Measurements from ENCODE around the gene TMC4. TPM values are rescaled to one million over a fixed set of nuclear protein-coding genes. Genes with fewer than 3 reads are reported as not detected.
"Not testable (repeated sequence)": the region's sequence is repeated elsewhere in the genome, so short reads cannot be mapped to it uniquely, and the experiment has no call there.

Gene TMC4, protein sequence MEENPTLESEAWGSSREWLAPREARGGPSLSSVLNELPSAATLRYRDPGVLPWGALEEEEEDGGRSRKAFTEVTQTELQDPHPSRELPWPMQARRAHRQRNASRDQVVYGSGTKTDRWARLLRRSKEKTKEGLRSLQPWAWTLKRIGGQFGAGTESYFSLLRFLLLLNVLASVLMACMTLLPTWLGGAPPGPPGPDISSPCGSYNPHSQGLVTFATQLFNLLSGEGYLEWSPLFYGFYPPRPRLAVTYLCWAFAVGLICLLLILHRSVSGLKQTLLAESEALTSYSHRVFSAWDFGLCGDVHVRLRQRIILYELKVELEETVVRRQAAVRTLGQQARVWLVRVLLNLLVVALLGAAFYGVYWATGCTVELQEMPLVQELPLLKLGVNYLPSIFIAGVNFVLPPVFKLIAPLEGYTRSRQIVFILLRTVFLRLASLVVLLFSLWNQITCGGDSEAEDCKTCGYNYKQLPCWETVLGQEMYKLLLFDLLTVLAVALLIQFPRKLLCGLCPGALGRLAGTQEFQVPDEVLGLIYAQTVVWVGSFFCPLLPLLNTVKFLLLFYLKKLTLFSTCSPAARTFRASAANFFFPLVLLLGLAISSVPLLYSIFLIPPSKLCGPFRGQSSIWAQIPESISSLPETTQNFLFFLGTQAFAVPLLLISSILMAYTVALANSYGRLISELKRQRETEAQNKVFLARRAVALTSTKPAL
- total RNA-seq (ENCODE audit: low replicate concordance), result 0.27 and 0.82 TPM in 2 replicates

DNA sequence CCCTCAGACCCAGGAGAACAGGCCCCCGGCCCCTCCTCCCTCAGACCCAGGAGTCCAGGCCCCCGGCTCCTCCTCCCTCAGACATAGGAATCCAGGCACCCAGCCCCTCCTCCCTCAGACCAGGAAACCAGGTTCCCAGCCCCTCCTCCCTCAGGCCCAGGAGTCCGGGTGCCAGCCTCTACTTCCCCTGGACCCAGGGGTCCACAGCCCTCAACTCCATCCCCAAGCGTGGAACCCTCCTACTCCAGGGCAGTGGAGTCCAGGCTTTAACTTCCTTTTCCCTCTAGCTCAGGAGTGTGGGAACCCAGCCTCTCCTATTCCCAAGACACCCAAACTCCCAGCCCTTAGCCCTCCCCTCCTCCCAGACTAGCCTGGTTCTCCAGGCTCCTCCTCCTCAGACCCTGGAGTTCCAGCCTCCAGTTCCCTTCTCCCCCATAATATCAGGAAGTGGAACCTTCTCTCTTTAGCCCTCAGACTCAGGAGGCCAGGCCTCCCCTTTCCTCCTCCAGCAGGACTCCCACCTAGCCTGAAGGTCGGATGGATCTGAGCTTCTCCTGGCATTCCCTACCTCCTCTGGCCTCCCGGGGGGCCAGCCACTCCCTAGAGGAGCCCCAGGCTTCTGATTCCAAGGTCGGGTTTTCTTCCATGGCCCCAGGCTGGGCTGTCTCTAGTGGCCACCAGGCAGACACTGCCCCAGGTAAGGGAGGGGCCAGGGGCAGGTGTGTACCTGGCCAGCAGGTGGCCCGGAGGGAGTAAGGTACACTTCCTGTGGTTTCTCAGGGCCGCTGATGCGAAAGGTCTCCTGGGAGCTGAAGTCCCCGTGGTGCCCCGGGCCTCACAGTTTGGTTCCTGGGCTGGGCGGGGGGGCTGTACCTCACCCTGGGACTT, at the start of gene TMC4:
Gene TMC4 (minus strand): TSS at position 690 of the 888 bp plus-strand sequence. CDS start 43 bp downstream, at position 647.
- DNase-seq (ENCODE audit: low read depth), result peak; percentile 42
- TF ChIP-seq, protein P1, sequence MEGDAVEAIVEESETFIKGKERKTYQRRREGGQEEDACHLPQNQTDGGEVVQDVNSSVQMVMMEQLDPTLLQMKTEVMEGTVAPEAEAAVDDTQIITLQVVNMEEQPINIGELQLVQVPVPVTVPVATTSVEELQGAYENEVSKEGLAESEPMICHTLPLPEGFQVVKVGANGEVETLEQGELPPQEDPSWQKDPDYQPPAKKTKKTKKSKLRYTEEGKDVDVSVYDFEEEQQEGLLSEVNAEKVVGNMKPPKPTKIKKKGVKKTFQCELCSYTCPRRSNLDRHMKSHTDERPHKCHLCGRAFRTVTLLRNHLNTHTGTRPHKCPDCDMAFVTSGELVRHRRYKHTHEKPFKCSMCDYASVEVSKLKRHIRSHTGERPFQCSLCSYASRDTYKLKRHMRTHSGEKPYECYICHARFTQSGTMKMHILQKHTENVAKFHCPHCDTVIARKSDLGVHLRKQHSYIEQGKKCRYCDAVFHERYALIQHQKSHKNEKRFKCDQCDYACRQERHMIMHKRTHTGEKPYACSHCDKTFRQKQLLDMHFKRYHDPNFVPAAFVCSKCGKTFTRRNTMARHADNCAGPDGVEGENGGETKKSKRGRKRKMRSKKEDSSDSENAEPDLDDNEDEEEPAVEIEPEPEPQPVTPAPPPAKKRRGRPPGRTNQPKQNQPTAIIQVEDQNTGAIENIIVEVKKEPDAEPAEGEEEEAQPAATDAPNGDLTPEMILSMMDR (IDR thresholded peaks at IDR 0.05; ENCODE audit: insufficient read depth, low read length), result no peak

DNA sequence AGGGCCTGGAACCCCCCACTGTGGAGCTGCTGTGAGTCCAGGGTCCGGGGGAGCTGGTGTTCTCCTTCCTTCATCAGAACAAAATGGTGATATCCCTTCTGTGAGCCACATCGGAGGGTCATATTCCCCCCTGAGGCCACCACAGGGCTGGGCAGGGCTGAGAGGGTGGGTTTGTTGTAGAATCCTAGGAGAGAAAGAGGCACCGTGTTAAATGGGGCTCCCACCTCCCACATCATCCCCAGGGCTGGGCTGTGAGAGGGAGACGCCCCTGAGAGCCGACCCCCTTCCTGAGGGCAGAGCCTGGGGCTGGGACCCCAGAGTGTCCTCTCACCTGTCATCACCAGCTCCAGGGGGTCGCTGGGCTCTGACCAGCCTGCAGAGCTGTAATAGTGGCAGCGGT, 49.0 kb upstream of the TMC4 start:
- H3K4me3 ChIP-seq (ENCODE audit: low read depth, low read length); DNase-seq (ENCODE audit: low read depth): not testable (repeated sequence)

More for the DNA sequence above, at the start of gene TMC4:
- no peak within 1 kb of the TSS for H3K4me3 ChIP-seq (ENCODE audit: low read depth, low read length)

DNA sequence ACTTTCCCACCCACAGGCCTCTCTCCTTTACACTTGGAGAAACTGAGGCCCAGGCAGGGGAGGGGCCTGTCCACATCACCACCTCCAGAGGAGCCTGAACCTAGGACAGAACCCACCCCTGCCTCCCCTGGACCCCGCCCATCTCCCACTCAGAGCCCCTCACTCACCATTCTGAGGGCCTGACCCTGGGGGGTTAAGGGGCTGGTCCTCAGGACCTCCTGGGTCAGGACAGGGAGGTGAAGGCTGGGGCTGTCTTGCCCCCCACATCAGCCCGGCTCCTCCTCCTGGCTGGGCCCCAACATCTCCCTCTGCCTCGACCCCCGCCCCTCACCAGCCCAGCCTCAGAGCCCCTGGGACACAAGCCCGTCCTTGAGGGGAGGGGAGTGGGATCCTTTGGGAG, 46.7 kb upstream of the TMC4 start:
- DNase-seq (ENCODE audit: low read depth); H3K4me3 ChIP-seq (ENCODE audit: low read depth, low read length): not testable (repeated sequence)

DNA sequence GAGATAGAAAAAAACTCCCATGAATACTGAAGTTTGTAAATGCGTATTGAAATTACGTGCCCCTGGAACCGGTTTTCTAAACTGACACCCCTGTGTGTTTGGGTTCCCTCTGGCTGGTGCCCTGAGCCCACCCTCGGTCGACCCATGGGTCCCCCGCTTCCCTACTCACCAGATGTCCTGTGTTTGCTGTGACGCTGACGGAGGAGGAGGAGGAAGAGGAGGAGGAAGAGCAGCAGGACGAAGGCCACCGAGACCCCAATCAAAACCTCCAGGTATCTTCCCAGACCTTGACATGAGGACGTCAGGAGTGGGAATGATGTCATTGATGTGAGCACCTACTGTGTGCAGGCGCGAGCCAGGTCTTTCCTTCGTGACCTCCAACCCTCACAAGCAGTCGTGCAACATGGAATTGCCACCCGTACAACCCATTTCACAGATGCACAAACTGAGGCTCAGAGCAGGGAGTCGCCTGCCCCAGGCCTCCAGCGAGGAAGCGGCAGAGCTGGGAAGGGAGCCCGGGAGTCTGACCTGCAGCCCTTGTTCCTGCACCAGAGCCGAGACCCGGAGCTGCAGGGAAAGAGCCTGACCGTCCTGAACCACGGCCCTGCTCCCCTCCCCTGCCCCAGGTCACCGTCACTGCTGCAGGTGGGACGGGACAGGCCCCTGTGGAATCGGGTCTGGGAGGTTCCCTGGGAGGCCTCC, 46.2 kb upstream of the TMC4 start:
- TF ChIP-seq, protein P1 (IDR thresholded peaks at IDR 0.05; ENCODE audit: insufficient read depth, low read length), result no peak
- no peak for DNase-seq (ENCODE audit: low read depth)
- no peak overlapping the region for H3K4me3 ChIP-seq (ENCODE audit: low read depth, low read length)

DNA sequence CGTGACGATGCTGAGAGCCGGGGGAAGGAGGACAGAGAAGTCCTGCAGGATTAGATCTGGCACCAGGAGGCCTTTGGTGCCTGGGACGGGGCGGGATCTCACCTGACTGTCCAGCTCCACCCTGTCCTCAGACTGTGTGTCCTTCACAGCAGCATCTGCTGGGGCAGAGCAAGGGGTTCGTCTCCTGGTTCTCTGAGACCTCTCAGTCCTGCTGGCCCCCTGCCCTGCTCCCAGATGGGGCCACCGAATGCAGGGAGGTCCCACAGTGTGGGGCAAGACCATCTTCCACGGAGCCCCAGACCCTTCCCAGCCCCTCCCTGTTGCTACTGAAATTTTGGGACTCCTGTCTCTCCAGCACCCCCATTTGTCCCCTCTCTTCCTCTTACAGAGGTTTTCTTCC, 45.3 kb upstream of the TMC4 start:
- DNase-seq (ENCODE audit: low read depth), result no peak
- TF ChIP-seq, protein P1 (IDR thresholded peaks at IDR 0.05; ENCODE audit: insufficient read depth, low read length), result no peak

DNA sequence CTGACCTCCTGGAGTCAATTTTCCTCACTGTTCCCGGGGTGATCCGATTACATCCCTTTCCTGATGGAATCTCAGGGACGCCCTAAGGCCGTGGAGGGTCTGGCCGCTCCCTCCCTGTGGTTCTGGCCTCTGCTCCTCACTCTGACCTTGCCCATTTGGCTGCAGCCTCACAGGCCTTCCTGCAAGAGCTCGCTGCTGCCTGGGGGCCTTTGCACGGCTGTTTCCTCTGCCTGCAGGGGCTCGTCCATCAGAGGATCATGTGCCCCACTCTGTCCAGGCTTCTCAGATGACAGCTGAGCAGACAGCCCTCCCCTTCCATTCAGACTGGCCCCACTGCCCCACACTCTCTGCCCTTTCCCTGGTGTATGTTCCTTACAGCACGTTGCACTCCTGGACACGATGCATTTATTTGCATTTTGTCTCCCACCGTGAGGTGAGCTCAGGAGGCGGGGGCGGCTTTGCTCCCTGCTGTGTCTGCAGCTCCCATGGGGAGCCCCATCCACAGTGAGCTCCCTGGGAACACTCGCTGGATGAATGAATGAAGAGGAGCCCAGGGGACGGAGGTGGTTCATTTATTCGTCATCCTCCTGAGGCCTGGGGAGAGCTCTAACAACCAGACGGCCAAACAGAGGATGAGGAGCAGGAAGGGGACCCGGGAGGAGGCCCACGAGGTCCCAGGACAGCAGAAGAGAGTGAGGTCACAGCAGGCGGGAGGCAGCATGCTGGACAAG, 44.7 kb upstream of the TMC4 start:
- not testable (repeated sequence) for H3K4me3 ChIP-seq (ENCODE audit: low read depth, low read length); DNase-seq (ENCODE audit: low read depth)

More for the DNA sequence above, 45.3 kb upstream of the TMC4 start:
- no peak overlapping the region for H3K4me3 ChIP-seq (ENCODE audit: low read depth, low read length)

DNA sequence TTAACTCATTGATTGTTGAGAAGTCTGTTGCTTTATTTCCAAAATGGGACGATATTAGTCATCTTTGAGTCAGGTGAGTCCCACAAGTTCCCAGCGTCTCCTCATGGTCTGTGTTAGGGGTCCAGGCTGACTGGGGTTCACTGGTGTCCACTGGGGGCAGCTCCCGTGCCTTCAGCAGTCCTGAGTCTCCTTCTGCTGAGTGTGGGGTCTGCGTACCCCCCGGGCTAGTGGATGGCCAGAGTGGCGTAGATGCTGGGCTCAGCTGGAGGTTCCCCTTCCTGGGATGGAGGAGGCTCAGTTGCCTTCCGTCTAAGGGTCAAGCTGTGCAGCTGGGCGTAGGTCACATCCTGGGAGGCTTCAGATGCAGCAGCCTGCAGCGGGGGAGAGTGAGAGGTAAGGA, 43.9 kb upstream of the TMC4 start:
- DNase-seq (ENCODE audit: low read depth), result no peak
- H3K4me3 ChIP-seq (ENCODE audit: low read depth, low read length), result no peak overlapping the region
- TF ChIP-seq, protein P1 (IDR thresholded peaks at IDR 0.05; ENCODE audit: insufficient read depth, low read length), result no peak

DNA sequence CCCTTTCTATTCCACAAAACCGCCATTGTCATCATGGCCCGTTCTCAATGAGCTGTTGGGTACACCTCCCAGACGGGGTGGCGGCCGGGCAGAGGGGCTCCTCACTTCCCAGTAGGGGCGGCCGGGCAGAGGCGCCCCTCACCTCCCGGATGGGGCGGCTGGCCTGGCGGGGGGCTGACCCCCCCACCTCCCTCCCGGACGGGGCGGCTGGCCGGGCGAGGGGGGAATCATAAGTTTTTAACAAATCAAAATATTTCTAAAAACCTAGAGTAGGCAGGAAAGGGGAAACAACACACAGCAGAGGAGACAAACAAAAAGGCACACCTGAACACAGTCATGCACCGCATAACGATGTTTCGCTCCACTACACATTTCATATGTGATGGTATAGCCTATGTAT, 41.8 kb upstream of the TMC4 start:
- not testable (repeated sequence) for H3K4me3 ChIP-seq (ENCODE audit: low read depth, low read length); DNase-seq (ENCODE audit: low read depth)

DNA sequence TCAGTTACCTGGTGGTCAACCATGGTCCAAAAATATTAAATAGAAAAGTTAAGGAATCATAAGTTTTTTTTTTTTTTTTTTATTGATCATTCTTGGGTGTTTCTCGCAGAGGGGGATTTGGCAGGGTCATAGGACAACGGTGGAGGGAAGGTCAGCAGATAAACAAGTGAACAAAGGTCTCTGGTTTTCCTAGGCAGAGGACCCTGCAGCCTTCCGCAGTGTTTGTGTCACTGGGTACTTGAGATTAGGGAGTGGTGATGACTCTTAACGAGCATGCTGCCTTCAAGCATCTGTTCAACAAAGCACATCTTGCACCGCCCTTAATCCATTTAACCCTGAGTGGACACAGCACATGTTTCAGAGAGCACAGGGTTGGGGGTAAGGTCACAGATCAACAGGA, 41.3 kb upstream of the TMC4 start:
- not testable (repeated sequence) for H3K4me3 ChIP-seq (ENCODE audit: low read depth, low read length); DNase-seq (ENCODE audit: low read depth)
